G401 (cell line): ENCODE data around the gene SMARCB1. TPM values are rescaled to one million over a fixed set of nuclear protein-coding genes. Genes with fewer than 3 reads are reported as not detected.

ENCODE experiments used
- DNase-seq: peaks from one replicate; pipeline ENCODE4 v3.0.0-alpha.2; 2015; ENCODE audit warnings: low spot score
- in situ Hi-C: cut with HindIII; loops from 2 replicates; pipeline ENCODE4 v1.10.0; 2016; ENCODE audit warnings: low sequenced_read_pairs, mixed read lengths
- total RNA-seq: library from RNA; depleted of rRNA; stranded (reverse); fragments of >200 nt; shearing (Covaris generic); gene quantifications from 2 replicates; pipeline ENCODE4 v1.2.3, GENCODE V29; 2014

The SMARCB1 gene
- total RNA-seq, 1 experiment from 2014 or later = not detected

GRCh38 chr22:23759566-23759965 is 27.2 kb upstream of the SMARCB1 start:
- no peak for DNase-seq
- in situ Hi-C loops = no loop called here

DNA sequence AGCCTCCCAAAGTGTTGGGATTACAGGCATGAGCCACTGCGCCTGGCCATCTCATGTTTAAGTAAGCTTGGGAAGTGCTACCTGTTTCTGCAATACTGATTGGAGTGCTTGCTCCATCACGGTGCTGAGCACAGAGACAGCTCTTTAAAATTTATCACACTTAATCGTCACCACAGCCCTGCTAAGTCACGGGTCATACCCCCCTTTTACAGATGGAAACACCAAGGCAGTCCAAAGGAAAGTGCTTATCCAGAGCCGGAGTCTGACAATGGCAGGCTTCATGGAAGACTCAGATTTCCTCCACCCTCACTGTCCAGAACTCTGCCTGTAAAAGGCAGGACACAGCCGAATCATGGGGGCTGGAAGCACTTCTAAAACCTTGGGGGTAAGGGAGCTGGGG is 26.7 kb upstream of the SMARCB1 start:
- no peak for DNase-seq
- in situ Hi-C loops = no loop called here

DNA sequence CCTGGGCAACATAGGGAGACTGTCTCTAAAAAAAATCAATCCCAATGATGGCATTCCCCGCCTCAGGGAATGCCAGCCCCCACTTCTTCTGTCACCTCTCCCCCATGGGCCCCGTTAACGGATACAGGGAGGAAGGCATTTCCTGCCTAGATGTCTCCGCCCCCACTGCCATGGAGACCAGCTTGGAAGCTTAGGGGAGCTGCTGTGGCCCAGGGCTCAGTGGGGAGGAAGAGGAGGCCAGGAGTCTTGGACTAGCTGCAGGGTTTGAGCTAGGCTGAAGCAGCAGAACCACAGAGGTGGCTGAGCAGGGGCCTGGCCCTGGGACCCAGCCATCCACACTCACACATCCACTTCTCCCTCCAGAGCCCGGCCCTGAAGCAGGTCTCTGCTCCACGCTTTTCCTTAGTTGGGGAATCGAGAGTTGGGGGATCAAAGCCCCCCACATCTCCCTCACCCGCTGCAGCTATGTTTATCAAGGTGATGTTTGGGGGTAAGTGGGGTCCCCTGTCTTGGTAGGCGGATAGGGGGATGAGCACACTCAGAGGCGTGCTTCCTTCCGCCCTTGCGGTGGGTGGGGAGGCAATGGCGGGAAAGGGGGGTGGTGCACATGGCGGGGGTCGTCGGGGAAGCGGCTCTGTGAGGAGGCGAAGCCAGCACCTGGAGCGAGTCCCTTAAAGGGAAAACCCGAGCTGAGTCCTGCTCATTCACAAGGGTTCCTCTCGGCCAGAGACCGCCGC is 23.8 kb upstream of the SMARCB1 start, which contains the start of gene C22orf15:
Gene C22orf15, plus strand, starts transcription at position 149 of the 737 bp plus-strand sequence. Its CDS starts 317 bp downstream, at position 466.
- no peak for DNase-seq
- in situ Hi-C loops = no loop called here

GRCh38 chr22:23763579-23763945 is 23.2 kb upstream of the SMARCB1 start:
- DNase-seq = no peak
- in situ Hi-C loops = no loop called here

- no peak for DNase-seq
- in situ Hi-C loops = no loop called here
Measured at GRCh38 chr22:23763954-23764353, 22.8 kb upstream of the SMARCB1 start.

- DNase-seq = no peak
- in situ Hi-C loops = no loop called here
Measured at GRCh38 chr22:23764899-23765881, 21.6 kb upstream of the SMARCB1 start.

- DNase-seq = no peak
- in situ Hi-C loops = no loop called here
Measured at GRCh38 chr22:23767303-23767672, 19.5 kb upstream of the SMARCB1 start.

DNA sequence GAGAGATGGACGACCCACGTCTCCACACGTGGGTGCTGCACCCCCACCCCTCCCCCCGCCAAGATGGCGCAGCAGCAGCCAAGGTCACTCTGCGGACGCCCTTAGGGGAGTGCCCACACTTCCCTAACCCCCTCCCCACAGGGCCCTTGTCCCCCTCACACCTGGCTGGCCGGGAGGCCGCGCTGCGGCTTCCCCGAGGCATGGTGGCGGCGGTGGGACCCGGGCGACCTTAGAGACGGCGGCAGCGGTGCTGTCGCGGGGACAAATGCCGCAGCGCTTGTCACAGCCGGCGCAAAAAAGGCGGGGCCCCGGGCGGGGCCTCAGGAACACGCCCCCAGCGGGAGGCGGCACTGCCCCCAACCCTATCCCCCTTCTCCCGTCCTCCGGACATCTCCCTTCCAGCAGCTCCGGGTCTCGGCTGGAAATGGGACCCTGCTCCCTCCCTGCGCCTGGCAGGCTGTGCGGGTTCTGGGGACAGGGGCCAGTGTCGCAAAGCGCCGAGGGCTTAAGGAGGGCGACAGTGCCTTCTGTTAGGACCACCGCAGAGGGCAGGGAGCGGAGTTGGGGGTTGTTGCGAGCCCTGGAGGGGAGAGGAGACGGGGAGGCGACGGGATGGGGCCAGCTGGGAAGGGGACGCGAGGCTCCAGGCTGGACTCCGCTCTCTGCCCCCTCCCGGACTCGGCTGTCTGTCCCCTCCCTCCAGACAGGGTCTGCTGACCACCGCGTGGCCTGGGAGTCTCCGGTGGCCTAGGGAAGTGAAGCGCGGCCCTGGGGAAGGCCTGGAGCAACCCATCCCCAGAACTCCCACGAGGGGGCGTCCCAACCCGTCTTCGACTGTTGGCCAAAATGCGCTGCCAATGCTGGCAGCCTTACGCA is 18.9 kb upstream of the SMARCB1 start, which contains the start of gene CHCHD10:
Gene CHCHD10, minus strand, starts transcription at position 300 of the 876 bp plus-strand sequence. Its CDS starts 98 bp downstream, at position 202.
- in situ Hi-C loops = no loop called here
- DNase-seq = peak; percentile 85

DNA sequence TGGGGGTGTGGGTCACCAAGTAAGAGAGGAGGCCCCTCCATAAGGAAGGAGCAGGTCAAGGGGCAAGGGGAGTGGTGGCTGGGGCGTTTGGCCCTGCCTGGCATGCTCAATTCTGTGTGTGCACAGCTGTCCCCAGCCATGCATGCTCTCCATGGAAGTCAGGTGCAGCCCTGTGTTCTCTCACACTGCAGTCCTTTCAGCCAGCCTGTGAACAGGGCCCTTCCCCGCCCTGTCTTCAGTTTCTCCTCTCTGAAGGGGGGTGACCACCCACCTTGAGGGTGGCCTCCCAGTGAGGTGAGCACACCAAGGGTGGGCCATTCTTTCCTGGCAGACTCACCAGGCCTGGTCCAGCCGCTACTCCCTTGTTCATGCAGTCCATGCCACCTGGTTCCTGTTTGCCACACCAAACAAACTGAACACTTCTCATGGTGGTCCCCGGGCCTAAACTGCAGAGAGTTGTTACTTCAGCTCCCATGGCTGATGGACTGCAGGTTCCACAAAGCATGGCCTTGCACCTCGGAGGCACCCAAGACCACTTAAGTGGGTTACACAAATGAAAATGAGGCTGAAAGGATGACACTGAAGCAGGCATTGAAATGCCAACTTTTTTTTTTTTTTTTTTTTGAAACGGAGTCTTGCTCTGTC is 17.3 kb upstream of the SMARCB1 start:
- in situ Hi-C loops = no loop called here
- DNase-seq = no peak

DNA sequence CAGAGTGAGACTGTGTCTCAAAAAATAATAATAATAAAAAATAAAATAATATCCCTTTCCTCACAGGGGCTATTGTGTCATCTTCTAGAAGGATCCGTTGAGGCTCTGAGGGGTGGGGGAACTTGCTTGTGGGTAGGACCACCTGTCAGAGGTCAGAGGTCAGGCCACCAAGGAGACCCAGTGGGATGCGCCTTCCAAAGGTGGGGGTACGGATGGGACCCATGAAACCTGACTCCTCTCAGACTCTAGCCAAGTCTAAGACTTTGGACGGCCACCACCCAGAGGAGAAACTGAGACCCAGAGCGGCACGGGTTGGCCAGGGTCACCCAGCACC is 14.5 kb upstream of the SMARCB1 start:
- DNase-seq = no peak
- in situ Hi-C loops = no loop called here

GRCh38 chr22:23772649-23773473 is 13.9 kb upstream of the SMARCB1 start, which contains the start of gene MMP11:
Gene MMP11 (plus strand): TSS chr22:23772849. CDS start chr22:23772871, 22 bp downstream.
- DNase-seq = peak; percentile 21
- in situ Hi-C loops = no loop called here

DNA sequence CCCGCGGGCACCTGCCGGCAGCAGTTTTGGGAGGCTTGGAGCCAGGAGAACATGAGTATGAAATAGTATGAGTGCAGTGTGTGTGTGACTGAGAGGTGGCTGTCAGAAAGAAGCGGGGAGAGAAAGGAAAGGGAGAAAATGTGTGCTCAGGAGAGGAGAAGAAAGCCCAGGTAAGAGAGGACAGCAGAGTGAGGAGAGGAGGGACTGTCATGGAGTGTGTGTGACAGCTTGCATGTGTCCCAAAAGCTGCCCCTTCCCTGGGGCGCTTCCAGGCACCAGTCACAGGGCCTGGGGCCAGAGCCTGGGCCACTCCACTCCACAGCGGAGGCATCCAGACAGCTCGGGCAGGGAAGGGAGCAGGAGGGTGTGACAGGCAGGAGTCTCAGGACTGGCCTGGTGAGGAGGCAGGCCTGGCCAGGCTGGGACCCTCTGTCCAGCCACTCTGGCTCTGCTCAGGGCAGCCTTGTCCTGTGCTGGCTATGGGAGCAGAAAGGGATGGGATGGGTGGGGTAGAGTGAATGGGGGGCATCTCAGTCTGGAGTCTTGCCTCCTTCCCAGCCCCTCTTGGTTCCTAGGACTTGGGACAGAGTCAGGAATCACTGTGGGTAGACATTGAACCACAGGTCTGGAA is 13.2 kb upstream of the SMARCB1 start:
- DNase-seq = peak; percentile 51
- in situ Hi-C loops = no loop called here

DNA sequence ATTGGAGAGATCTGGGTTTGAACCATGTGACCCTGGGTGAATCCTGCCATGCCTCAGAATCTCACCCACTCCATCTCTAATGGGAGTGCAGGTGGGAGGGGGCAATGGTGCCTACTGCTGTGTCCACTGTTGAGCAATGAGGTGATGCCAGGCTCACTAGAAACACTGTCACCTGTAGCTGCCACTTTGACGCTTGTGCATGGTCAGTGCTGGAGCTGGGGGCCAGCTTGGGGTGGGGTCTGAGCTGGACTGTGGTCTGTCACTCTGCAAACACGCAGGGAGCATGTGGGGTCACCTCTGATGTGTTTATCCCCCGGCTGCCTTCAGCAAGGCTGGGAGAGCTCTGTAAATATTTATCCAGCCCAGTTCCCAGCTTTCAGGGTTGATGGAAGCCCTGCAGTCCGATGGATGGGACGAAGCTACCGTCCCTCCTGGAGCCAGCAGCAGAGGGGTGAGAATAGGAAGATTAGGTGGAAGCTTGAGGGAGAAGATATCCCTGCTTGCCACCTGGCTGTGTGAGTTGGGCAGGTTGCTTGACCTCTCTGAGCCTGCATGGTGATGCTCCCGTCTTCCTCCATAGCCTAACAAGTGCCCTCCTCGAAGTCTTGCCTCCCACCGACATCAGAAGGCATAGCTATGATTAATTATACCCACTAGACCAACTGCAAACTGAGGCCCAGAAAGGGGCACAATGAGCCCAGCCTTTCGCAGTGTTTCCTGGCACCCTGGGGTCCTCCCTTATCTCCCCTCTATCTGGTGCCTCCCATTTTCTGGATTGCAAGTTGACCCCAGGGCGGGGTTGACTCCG is 12.4 kb upstream of the SMARCB1 start:
- no peak for DNase-seq
- in situ Hi-C loops = no loop called here

- in situ Hi-C loops = no loop called here
- no peak for DNase-seq
Measured at GRCh38 chr22:23774922-23775436, 11.8 kb upstream of the SMARCB1 start.

DNA sequence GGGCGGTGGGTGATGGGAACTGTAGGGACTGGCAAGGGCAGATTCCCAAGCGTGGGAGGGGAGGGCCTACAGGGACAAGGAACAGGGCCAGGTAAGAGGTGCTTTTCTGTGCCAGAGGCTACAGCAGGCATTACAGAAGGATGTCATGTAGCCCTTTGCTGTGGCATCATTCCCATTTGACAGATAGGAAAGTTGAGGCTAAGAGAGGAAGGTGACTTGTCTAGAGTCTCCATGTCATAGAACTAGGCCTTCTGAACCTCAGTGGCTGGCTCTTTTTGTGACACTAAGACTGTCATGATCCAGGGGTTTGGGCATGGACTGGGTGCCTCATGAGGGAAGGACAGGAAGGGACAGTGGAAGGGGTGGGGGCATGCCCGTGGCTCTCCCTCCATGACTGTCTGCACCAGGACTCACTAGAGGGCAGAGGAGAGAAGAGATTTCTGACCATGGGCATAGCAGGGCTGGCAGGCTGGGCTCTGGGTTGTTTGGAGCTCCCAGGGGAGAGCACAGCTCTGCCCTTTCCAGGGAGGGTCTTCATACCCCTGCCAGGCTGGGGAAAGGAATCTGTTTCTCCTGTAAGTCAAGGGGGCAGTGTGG is 10.9 kb upstream of the SMARCB1 start:
- in situ Hi-C loops = no loop called here
- no peak for DNase-seq
